NCI-H748 treated with DMSO at 0.1 percent for 48 hours (cell line): ENCODE data around the gene TCF7L1.

Source experiments
- DNase-seq: peaks from one replicate; lab custom pipeline; 2025; lab: John Stamatoyannopoulos, UW

The TCF7L1 gene

DNA sequence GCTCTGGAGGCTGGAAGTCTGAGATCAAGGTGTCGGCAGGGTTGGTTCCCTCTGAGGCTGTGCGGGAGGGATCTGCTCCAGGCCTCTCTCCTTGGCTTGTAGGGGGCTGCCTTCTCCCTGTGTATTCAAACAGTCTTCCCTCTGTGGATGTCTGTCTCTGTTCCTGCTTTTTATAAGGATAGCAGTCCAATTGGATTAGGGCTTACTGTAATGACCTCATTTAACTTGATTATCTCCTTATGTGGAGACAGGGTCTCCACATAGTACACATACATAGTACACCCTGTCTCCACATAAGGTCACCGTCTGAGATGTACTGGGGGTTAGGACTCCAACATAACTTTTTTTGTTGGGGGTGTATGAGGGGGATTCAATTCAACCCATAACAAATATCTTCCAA lies 30.5 kb downstream of the TCF7L1 start:
- no peak for DNase-seq

DNA sequence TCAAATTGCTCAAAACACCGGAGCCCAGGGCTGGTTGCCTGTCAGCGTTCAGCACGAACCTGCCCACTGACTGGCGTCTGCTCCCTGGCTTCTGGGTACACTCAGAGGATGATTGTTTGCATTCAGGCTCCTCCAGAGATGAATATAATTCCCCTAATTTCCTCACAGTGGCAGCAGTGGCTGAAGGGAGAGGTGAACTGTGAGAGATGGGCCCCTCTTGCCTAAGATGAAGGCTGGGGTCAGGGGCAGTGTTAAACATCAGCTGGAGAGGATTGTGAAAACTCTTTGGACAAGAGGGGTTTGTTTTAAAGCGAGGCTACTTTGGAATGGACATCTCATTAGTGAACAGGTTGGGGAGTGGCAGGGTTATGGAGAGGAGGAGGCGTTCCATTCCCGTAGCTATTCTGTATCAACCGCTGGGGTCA lies 31.0 kb downstream of the TCF7L1 start:
- DNase-seq: no peak

- DNase-seq: no peak
Observed at GRCh38 chr2:85165088-85165690, 32.0 kb downstream of the TCF7L1 start.

GRCh38 chr2:85166021-85166420 lies 32.8 kb downstream of the TCF7L1 start:
- no peak for DNase-seq

DNA sequence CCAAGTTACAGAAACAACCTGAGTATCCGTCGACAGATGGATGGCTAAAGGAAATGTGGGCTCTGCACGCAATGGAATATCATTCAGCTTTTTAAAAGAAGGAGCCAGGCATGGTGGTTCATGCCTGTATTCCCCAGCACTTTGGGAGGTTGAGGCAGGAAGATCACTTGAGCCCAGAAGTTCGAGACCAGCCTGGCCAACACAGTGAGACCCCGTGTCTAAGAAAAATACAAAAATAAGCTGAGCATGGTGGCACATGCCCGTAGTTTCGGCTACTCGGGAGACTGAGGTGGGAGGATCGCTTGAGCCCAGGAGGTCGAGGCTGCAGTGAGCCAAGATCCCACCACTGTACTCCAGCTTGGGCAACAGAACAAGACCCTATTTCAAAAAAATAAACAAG lies 34.3 kb downstream of the TCF7L1 start:
- no peak for DNase-seq

GRCh38 chr2:85168942-85169341 lies 35.8 kb downstream of the TCF7L1 start:
- DNase-seq: no peak

GRCh38 chr2:85169581-85169980 lies 36.4 kb downstream of the TCF7L1 start:
- no peak for DNase-seq

DNA sequence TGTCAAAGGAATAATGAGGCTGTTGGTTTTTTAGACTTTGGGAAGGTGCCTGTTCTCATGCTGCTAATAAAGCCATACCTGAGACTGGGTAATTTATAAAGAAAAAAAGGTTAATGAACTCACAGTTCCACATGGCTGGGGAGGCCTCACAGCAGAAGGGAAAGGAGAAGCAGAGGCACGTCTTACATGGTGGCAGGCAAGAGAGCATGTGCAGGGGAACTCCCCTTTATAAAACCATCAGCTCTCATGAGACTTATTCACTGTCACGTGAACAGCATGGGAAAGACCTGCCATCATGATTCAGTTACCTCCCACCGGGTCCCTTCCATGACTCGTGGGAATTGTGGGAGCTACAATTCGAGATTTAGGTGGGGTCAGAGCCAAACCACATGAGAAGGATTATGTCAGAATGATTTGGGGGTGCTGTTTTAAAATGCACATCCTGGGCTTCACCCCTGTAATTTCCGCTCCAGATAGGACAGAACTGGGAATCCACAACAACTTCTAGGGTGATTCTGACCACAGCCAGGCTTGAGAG lies 37.8 kb downstream of the TCF7L1 start:
- no peak for DNase-seq

DNA sequence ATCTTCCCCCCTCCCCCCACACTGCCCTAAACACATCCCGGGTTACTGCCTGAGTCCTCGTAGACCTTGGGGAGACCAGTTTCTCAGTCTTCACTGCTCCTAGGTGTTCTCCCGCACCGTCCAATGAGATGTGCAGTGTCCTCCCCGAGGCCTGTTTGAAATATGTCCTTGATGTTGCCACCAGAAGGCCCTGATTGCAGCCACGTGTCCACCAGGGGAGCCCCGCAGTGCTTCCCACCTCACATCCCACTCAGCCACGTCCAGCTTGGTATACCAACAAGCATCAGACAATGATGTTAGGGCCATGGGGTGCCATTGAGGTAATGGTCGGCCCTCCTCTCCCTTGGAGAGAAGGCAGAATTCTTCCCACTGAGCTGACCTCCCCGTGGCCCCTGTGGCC lies 38.7 kb downstream of the TCF7L1 start:
- no peak for DNase-seq

DNA sequence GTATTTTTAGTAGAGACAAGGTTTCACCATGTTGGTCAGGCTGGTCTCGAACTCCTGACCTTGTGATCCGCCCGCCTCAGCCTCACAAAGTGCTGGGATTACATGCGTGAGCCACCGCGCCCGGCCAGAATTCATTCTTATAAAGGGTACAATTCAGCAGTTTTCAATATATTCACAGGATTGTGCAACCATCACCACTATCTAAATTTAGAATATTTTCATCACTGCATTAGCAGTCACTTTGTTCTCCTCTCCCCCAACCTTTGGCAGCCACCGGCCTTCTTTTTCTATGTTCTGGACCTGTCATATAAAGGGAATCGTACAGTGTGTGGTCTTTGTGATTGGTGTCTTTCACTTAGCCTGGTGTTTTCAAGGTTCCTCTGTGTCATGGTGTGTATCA lies 40.7 kb downstream of the TCF7L1 start:
- DNase-seq: no peak

GRCh38 chr2:85174943-85175342 lies 41.8 kb downstream of the TCF7L1 start:
- DNase-seq: no peak

- no peak for DNase-seq
Observed at GRCh38 chr2:85175369-85176299, 42.4 kb downstream of the TCF7L1 start.

DNA sequence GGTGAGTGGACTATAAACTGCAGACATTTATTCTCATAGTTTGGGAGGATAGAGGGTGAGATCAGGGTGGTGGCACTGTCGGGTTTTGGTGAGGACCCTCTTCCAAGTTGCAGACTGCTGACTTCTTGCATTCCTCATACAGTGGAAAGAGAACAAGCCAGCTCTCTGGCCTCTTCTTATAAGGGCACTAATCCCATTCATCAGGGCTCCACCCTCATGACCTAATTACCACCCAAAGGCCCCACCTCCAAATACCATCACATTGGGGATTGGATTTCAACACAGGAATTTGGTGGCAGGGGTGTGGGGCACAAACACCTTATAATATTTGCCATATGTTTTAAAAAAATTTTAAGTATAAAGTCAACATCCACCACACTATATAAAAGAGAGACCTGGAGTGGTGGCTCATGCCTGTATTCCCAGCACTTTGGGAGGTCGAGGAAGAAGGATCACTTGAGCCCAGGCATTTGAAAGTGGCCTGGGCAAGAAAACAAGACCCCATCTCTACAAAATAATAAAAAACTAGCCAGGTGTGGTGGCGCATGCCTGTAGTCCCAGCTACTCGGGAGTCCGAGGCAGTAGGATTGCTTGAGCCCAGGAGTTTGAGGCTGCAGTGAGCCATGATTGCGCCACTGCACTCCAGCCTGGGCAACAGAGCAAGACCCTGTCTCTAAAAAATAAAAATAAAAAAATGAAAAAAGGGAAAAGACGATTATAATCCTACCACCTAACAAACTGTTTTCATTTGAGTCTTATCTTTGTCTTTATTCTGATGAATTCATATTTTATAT lies 44.0 kb downstream of the TCF7L1 start:
- no peak for DNase-seq

DNA sequence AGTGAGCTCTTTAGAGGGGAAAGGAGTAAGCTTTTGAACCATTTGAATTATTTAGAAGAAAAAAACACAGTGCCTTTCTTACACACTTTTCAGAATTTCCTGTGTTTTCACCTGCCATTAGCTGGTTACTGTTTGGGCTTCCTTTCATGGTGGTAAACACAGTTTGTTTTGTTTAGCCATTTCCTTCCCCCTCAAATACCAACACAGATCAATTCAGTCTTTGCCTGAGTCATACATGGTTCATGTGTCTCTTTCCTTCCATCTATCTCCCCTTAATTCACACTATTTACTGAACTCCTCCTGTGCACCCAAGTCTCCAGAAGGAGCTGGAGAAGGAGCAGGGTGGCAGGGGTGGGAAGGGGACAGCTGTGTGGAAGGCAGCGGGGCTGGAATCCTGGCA lies 45.0 kb downstream of the TCF7L1 start:
- DNase-seq: no peak

DNA sequence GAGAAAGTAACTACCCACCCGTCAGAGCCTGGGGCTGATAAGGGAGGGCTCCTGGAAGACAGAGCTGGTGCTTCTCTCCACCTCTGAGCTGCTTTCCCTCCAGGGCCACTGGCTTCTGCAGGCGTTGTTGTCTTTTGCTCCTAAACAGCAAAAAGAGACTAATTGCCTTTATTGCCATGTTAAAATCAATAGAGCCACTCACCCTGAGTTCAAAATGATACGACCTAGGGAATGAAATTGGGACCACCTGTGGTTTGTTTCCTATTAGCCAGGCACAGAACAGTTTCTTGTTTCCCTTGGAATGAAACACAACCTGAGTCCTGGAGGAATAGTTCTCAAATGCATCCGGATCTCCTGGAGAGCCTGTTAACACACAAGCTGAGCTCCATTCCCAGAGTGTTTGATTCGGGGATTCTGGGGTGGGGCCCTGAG lies 45.8 kb downstream of the TCF7L1 start:
- no peak for DNase-seq

- no peak for DNase-seq
Observed at GRCh38 chr2:85179541-85179940, 46.3 kb downstream of the TCF7L1 start.

DNA sequence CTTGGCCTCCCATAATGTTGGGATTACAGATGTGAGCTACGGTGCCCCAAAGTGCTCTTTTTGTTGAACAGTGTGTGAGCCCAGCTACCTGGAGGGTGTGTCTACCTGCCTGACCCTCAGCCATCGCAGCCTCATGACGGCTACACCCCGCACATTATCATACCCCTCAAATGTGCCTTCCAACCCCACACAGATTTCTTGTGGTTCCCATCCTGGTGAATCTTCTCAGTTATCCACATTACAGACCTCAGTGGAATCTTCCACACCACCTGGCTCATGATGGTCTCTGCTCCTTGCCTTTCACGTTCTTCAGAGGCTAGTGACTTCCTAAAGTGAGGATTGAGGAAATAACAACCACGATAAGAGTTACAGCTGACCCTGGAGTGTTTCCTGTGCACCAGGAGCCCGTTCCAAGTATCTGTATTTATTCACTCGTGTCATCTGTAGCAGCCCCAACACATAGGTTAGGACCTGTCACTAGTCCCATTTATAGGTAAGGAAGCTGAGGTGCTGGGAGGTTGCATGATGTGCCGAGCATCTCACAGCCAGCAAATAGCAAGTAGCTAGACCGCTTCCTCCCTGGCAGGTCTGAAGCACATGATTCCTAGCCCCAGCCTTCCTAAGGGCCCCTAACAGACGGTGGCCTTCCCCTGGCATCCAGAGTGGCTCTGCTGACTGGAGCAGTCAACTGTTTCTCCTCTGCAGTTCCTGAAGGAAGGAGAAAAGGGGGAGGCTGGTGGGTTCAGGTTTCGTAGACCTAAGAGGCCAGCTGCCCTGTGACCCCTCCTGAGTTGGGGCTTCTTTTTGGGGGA lies 47.3 kb downstream of the TCF7L1 start:
- no peak for DNase-seq

DNA sequence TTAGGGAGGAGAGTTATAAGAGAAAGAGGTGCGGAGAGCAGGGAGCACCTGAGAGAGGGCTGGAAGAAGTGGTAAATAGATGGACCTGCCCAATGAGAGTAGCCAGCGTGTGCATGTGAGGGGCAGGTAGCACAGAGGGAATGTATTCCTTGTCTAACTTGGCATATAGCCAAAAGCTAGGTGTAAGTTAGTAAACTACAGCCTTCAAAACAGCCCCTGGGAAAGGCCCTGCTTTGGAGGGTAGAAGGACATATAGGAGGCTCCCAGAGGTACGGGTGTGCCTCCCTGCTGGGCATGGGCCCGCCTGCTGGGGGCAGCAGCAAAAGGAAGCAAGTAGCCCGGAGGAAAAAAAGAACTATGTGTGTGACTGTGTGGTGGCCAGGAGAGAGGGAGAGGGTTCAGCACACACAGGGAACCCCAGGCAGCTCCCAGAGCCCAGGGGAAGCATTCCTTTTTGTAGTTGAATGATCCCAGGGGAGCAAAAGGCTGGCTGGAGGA lies 48.0 kb downstream of the TCF7L1 start:
- no peak for DNase-seq

DNA sequence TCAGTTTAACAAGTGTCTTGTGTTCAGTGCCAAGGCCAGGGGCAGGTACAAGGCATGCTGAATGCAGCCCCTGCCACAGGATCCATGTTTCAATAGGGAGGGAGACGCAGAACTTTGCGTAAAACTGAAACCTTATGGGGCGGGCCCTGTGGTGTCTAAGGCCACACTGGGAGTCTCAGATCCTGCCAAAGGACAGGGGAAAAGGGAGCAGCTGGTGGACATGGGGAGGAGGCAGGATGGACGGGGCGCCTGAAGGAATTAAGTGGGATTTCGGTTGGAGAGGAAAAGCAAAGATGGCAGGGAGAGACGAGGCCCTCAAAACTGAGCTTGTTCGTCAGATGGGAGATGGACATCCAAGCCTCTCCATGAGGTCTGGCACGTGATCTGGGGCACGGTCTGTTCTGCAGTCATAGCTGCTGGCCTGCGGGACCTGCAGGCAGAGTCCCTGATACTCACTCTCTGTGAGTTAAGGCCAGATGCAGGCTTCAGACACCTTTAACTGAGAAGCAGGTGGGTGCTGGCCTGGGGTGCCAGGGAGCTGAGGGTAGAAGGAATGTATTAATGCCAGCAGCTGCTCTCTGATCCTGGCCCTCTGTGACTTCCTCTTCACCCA lies 48.8 kb downstream of the TCF7L1 start:
- DNase-seq: no peak

GRCh38 chr2:85183076-85183475 lies 49.9 kb downstream of the TCF7L1 start:
- DNase-seq: no peak

- DNase-seq: no peak
Observed at GRCh38 chr2:85183479-85183878, 50.3 kb downstream of the TCF7L1 start.
